NCI-H1092 treated with DMSO at 0.1 percent for 48 hours (cell line): ENCODE data around the gene NCKIPSD.
A peak's percentile ranks its signal among the peaks of the same experiment; 100 is the strongest.

Experiments
- DNase-seq: peaks from one replicate; lab custom pipeline; 2025; lab: John Stamatoyannopoulos, UW

The NCKIPSD gene

GRCh38 chr3:48678566-48679380 lies 6.9 kb downstream of the NCKIPSD start:
- no peak for DNase-seq

GRCh38 chr3:48678056-48678455 lies 7.7 kb downstream of the NCKIPSD start:
- DNase-seq, result no peak

GRCh38 chr3:48674505-48674904 lies 11.2 kb downstream of the NCKIPSD start:
- no peak for DNase-seq

GRCh38 chr3:48672522-48672921 lies 13.2 kb downstream of the NCKIPSD start:
- DNase-seq, result no peak

- peak; percentile 8 for DNase-seq
These were observed 20.8 kb downstream of the NCKIPSD start for GRCh38 chr3:48664929-48665328.

- no peak for DNase-seq
These were observed 21.4 kb downstream of the NCKIPSD start for GRCh38 chr3:48664313-48664644.

- DNase-seq, result peak; percentile 92
These were observed 22.0 kb downstream of the NCKIPSD start for GRCh38 chr3:48663489-48664312.

GRCh38 chr3:48662753-48663488 lies 22.8 kb downstream of the NCKIPSD start, which contains the start of gene CELSR3:
CELSR3 (minus strand) TSS chr3:48662886; CDS start chr3:48662634, 252 bp downstream.
- DNase-seq, result peak; percentile 86

GRCh38 chr3:48662145-48662752 lies 23.5 kb downstream of the NCKIPSD start:
- DNase-seq, result no peak

- no peak for DNase-seq
These were observed 24.1 kb downstream of the NCKIPSD start for GRCh38 chr3:48661501-48662144.

- no peak for DNase-seq
These were observed 24.8 kb downstream of the NCKIPSD start for GRCh38 chr3:48660800-48661400.

- no peak for DNase-seq
These were observed 28.9 kb downstream of the NCKIPSD start for GRCh38 chr3:48656841-48657281.

- DNase-seq, result no peak
These were observed 29.5 kb downstream of the NCKIPSD start for GRCh38 chr3:48656061-48656840.

- DNase-seq, result no peak
These were observed 30.1 kb downstream of the NCKIPSD start for GRCh38 chr3:48655606-48656005.

GRCh38 chr3:48655063-48655462 lies 30.7 kb downstream of the NCKIPSD start:
- no peak for DNase-seq

GRCh38 chr3:48652923-48653715 lies 32.6 kb downstream of the NCKIPSD start:
- DNase-seq, result no peak

GRCh38 chr3:48651771-48652170 lies 33.9 kb downstream of the NCKIPSD start:
- DNase-seq, result no peak

GRCh38 chr3:48650723-48651122 lies 35.0 kb downstream of the NCKIPSD start:
- DNase-seq, result no peak

GRCh38 chr3:48648188-48648850 lies 37.4 kb downstream of the NCKIPSD start:
- no peak for DNase-seq
